ENCODE data around the gene EFCAB6.
A peak's percentile ranks its signal among the peaks of the same experiment; 100 is the strongest.

Gene EFCAB6

DNA sequence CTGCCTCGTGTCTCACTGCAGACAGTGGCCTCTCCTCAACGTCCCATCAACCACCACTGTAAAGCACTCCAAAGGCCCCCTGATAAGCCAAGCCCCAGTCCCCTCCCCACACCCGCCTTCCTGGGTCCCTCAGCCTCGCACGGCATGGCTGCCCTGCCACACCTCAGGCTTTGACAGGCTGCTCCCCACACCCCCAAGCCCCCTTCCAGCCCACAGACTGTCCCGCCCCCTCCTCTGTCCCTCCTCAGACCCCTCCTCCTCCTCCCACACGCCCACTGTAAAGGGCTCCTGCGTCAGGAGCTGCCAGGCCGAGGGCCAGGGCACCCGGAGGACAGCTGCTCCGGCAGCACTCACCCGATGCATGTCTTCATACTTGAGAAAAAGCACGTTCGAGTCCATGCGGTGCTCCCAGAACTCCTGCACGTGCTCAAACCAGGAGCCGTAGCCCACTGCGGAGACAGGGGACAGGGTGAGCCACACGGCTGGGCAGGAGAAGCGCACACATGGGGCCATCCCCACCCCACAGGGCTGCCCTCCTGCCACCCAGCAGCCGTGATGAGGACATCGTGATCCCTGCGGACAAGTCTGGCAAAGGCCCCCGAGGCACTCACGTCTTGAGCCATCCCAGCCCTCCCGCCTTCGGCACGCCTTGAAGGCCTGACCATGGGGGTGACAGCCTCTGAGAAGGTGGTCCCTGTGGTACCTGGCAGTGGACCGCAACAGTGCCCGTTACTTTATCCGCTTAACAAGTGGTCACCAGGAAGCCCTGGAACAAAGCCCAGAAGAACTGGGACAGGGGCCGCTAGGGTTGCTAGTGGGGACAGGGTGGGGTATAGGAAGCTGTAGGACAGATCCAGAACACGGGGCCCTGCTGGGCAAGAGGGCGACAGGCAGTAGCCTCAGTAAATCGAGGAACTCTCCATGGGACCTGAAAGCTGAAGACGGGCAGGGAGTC lies 21.5 kb upstream of the EFCAB6 start:
- peak overlapping the region in 1 of 3 experiments; percentile 47 for H3K27ac Mint-ChIP-seq
- H3K36me3 Mint-ChIP-seq (ENCODE audit: low read depth), result no peaks in the 10 kb centered on the region
- H3K4me3 Mint-ChIP-seq, result no peak overlapping the region
- TF ChIP-seq, protein P1, sequence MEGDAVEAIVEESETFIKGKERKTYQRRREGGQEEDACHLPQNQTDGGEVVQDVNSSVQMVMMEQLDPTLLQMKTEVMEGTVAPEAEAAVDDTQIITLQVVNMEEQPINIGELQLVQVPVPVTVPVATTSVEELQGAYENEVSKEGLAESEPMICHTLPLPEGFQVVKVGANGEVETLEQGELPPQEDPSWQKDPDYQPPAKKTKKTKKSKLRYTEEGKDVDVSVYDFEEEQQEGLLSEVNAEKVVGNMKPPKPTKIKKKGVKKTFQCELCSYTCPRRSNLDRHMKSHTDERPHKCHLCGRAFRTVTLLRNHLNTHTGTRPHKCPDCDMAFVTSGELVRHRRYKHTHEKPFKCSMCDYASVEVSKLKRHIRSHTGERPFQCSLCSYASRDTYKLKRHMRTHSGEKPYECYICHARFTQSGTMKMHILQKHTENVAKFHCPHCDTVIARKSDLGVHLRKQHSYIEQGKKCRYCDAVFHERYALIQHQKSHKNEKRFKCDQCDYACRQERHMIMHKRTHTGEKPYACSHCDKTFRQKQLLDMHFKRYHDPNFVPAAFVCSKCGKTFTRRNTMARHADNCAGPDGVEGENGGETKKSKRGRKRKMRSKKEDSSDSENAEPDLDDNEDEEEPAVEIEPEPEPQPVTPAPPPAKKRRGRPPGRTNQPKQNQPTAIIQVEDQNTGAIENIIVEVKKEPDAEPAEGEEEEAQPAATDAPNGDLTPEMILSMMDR (IDR thresholded peaks at IDR 0.05; ENCODE audit: unreplicated experiment in 3 of 3), result no peak
- H3K9me3 Mint-ChIP-seq, result no peaks in the 10 kb centered on the region
- H3K27me3 Mint-ChIP-seq (ENCODE audit: low read depth), result no peaks in the 10 kb centered on the region
- peaks cover 26% of the 10 kb centered on the region for H3K4me1 Mint-ChIP-seq

DNA sequence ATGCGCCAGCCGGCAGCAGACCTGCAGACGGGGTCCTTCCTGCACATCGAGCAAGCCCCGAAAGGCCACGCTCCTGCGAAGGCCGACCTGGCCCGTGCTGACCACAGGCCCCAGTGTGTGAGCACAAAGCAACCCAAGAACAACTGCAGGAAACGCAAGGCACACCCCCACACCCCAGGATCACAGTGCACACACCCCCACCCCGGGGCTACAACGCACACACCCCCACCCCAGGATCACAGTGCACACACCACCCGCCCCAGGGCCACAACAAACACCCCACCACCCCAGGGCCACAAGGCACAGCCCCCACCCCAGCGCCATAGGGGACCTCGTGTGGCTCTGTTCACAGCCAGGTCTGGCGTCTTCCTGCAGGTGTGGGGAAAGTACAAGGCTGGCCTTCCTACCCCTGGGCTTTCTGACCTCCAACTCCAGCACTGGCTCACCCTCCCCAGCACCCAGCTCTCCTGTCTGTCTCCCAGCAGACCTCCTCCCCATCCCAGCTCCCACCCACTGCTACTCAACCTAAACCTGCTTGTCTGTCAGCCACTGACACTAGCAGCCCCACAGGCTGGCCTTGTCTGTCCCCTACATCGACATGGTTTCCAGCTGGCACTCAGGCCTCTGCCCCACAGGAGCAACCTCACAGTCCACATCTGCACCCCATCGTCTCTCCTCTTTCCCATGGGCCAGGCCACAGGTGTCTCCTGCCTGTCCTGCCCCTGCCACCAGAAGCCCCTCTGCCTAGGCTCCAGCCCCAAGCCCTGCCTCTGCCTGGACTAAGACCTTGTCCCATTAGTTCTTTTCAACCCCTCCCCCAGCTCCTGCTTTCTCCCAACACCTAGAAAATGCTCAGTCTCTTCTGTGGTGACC lies 20.5 kb upstream of the EFCAB6 start:
- TF ChIP-seq, protein P1 (IDR thresholded peaks at IDR 0.05; ENCODE audit: unreplicated experiment in 3 of 3), result no peak
- no peaks in the 10 kb centered on the region for H3K36me3 Mint-ChIP-seq (ENCODE audit: low read depth)
- peak overlapping the region in 1 of 3 experiments; percentile 47 for H3K27ac Mint-ChIP-seq
- H3K9me3 Mint-ChIP-seq, result no peaks in the 10 kb centered on the region
- H3K27me3 Mint-ChIP-seq (ENCODE audit: low read depth), result no peaks in the 10 kb centered on the region
- H3K4me1 Mint-ChIP-seq, result peaks cover 36% of the 10 kb centered on the region
- no peak overlapping the region for H3K4me3 Mint-ChIP-seq

DNA sequence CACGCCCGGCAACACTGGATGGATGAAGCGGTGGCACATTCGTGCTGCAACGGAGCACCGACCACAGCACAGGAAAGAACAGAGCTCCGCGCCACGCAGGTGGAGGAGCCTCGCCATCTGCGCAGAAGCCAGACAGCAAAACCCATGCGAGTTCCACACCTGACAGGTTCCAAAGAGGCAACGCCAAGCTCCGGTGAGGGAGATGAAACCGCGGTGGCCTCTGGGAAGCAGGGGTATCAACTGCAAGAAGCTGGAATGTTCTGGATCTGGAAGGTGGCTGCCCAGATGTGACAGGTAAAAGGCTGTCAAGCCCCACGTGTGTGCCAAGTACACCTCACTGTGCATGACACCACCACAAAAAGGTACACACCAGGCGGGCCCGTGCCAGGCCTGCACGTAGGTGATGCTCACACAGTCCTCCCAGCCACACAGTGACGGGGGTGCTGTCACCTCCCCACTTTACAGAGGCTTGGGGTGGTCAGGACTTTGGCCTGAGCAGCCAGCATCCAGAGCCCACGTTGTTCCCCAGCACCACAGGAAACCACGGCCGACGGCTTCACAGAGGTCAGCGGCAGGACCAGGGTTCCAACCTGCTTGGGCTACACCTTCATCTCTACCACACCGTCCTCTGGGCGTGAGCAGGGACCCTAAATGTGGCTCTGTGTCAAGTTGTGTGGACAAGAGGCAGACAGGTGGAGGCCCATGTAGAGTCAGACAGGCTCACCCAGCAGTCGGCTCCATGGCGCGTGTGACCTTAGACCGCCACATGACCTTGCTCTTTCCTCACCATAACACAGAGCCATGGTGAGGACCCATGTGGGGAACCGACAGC lies 19.7 kb upstream of the EFCAB6 start:
- no peaks in the 10 kb centered on the region for H3K36me3 Mint-ChIP-seq (ENCODE audit: low read depth)
- peaks cover 44% of the 10 kb centered on the region for H3K4me1 Mint-ChIP-seq
- TF ChIP-seq, protein P1 (IDR thresholded peaks at IDR 0.05; ENCODE audit: unreplicated experiment in 3 of 3), result no peak
- no peak overlapping the region for H3K27ac Mint-ChIP-seq
- no peak overlapping the region for H3K4me3 Mint-ChIP-seq
- H3K9me3 Mint-ChIP-seq, result no peaks in the 10 kb centered on the region
- no peaks in the 10 kb centered on the region for H3K27me3 Mint-ChIP-seq (ENCODE audit: low read depth)

DNA sequence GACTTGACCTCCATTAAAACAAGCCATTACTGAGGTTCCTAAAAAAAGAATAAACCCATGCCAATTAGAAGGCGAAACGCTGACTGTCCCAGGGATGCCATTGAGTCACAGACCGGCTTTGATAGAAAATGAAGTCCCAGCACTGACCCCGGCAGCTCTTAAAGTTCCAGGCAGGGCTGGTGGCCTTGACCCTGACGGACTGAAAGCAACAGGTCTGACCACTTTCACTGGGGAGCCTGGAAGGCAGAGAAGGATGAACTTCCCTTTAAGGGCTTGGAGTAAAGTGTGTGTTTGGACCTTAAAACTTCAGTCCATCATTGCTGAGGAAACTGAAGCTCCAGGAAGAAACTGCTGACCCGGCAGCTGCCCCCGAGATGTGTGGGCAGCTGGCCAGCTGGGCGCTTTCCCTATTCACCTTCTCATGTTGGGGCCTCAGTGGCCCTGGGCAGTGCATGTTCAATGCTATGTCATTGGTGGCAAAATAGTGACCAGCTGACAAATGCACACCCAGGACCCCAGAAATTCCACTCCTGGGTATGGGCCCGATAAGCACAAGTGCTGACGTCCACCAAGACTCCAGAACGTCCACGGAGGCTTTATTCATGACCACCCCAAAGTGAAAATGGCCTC lies 18.9 kb upstream of the EFCAB6 start:
- H3K27me3 Mint-ChIP-seq (ENCODE audit: low read depth), result no peaks in the 10 kb centered on the region
- no peaks in the 10 kb centered on the region for H3K36me3 Mint-ChIP-seq (ENCODE audit: low read depth)
- H3K9me3 Mint-ChIP-seq, result no peaks in the 10 kb centered on the region
- no peak overlapping the region for H3K4me3 Mint-ChIP-seq
- H3K27ac Mint-ChIP-seq, result no peak overlapping the region
- TF ChIP-seq, protein P1 (IDR thresholded peaks at IDR 0.05; ENCODE audit: unreplicated experiment in 3 of 3), result no peak
- peaks cover 51% of the 10 kb centered on the region for H3K4me1 Mint-ChIP-seq
